Neural cell (in vitro differentiated cells): ENCODE results near the gene FOXL1. TPM values are rescaled to one million over a fixed set of nuclear protein-coding genes. Genes with fewer than 3 reads are reported as not detected.

Experiments used
- H2AFZ ChIP-seq: fragments of 200-600, 300-800 bp; sonication (generic), shearing (Covaris generic); 2 replicates; pipeline ENCODE4 v1.6.0; 2014; ENCODE audit warnings: low read depth, mild to moderate bottlenecking, antibody characterized with exemption, low read length, moderate library complexity
- H3F3A ChIP-seq: fragments of 200-600 bp; shearing (Covaris generic); 2 replicates; pipeline ENCODE4 v1.6.1; 2016; ENCODE audit warnings: mild to moderate bottlenecking, moderate library complexity, mixed read lengths, antibody characterized with exemption, low read length; ENCODE audit not compliant: insufficient read depth, poor library complexity, severe bottlenecking
- H3K27ac ChIP-seq: fragments of 200-600, 300-800 bp; sonication (generic), shearing (Covaris generic); 2 replicates; pipeline ENCODE4 v1.5.1; 2014; ENCODE audit warnings: mild to moderate bottlenecking, low read length, moderate library complexity
- H3K27me3 ChIP-seq: fragments of 300-800, 200-600 bp; sonication (generic), shearing (Covaris generic); 2 replicates; pipeline ENCODE4 v1.6.0; 2014; ENCODE audit warnings: mild to moderate bottlenecking, low read depth, low read length, moderate library complexity; ENCODE audit not compliant: insufficient read depth
- H3K36me3 ChIP-seq: fragments of 300-800, 200-600 bp; sonication (generic), shearing (Covaris generic); 2 replicates; pipeline ENCODE4 v1.5.1; 2014; ENCODE audit warnings: mild to moderate bottlenecking, antibody characterized with exemption, low read length, moderate library complexity; ENCODE audit not compliant: insufficient read depth
- H3K4me2 ChIP-seq: fragments of 300-800, 200-600 bp; sonication (generic), shearing (Covaris generic); 2 replicates; pipeline ENCODE4 v1.6.0; 2014; ENCODE audit warnings: mild to moderate bottlenecking, low read length
- H3K4me3 ChIP-seq: fragments of 300-800, 200-600 bp; sonication (generic), shearing (Covaris generic); 2 replicates; pipeline ENCODE4 v1.5.1; 2014; ENCODE audit warnings: mild to moderate bottlenecking, low read length, moderate library complexity
- H3K79me2 ChIP-seq: fragments of 200-600 bp; shearing (Covaris generic); replicated peaks from 2 replicates; pipeline ENCODE4 v1.6.0; 2014; ENCODE audit warnings: mild to moderate bottlenecking, low read length, moderate library complexity; ENCODE audit not compliant: insufficient read depth
- H3K9ac ChIP-seq: fragments of 300-800, 200-600 bp; sonication (generic), shearing (Covaris generic); 2 replicates; pipeline ENCODE4 v1.6.1; 2016; ENCODE audit warnings: mild to moderate bottlenecking, low read length, mixed read lengths
- H3K9me2 ChIP-seq: fragments of 200-600 bp; shearing (Covaris generic); 2 replicates; pipeline ENCODE4 v1.6.1; 2016; ENCODE audit warnings: mild to moderate bottlenecking, low read length, mixed read lengths; ENCODE audit not compliant: insufficient read depth
- H3K9me3 ChIP-seq: fragments of 200-600, 300-800 bp; sonication (generic), shearing (Covaris generic); 2 replicates; pipeline ENCODE4 v1.6.1; 2016; ENCODE audit warnings: mild to moderate bottlenecking, mixed run types, low read length, moderate library complexity, mixed read lengths
- H4K20me1 ChIP-seq: fragments of 200-600 bp; shearing (Covaris generic); 2 replicates; pipeline ENCODE4 v1.6.1; 2016; ENCODE audit warnings: mild to moderate bottlenecking, mixed run types; ENCODE audit not compliant: insufficient read depth
- EP300 ChIP-seq: fragments of 450-650 bp; conservative IDR thresholded peaks from 2 replicates; pipeline ENCODE4 v1.6.1; 2014; ENCODE audit warnings: antibody characterized with exemption, mild to moderate bottlenecking, moderate library complexity; ENCODE audit not compliant: poor library complexity, severe bottlenecking
- EZH2 ChIP-seq: fragments of 200-600, 300-800 bp; shearing (Covaris generic), sonication (generic); IDR thresholded peaks from 2 replicates; pipeline ENCODE4 v1.6.1; 2014; ENCODE audit warnings: antibody characterized with exemption, low read length, borderline replicate concordance, mild to moderate bottlenecking; ENCODE audit not compliant: insufficient read depth, poor library complexity, severe bottlenecking
- MXI1 ChIP-seq: fragments of 450-650 bp; conservative IDR thresholded peaks from 2 replicates; pipeline ENCODE4 v1.6.1; 2014; ENCODE audit warnings: antibody characterized with exemption, mild to moderate bottlenecking; ENCODE audit not compliant: poor library complexity, severe bottlenecking
- POLR2AphosphoS5 ChIP-seq: IDR thresholded peaks from 2 replicates; pipeline ENCODE4 v1.6.1; 2012
- RAD21 ChIP-seq: fragments of 450-650 bp; conservative IDR thresholded peaks from 2 replicates; pipeline ENCODE4 v1.6.1; 2014; ENCODE audit warnings: antibody characterized with exemption, mild to moderate bottlenecking, moderate library complexity
- SMC3 ChIP-seq: fragments of 450-650 bp; conservative IDR thresholded peaks from 2 replicates; pipeline ENCODE4 v1.6.1; 2014; ENCODE audit warnings: antibody characterized with exemption, mild to moderate bottlenecking, moderate library complexity; ENCODE audit not compliant: poor library complexity
- TAF1 ChIP-seq: IDR thresholded peaks from 2 replicates; pipeline ENCODE4 v1.6.1; 2012; ENCODE audit warnings: low read depth
- polyA plus RNA-seq: library from polyadenylated mRNA; depleted of rRNA; stranded (reverse); fragments of >200 nt; gene quantifications from 2 replicates; pipeline ENCODE4 v1.2.3, GENCODE V29; 2014
- TF ChIP-seq, protein P1 (sequence below): fragments of 450-650 bp; IDR thresholded peaks from 2 replicates; pipeline ENCODE4 v1.5.1; 2014; ENCODE audit warnings: antibody characterized with exemption, mild to moderate bottlenecking, moderate library complexity; ENCODE audit not compliant: poor library complexity, severe bottlenecking
- TF ChIP-seq, protein P2 (sequence below): IDR thresholded peaks from 2 replicates; pipeline ENCODE4 v1.6.1; 2012; ENCODE audit warnings: borderline replicate concordance

Gene FOXL1
- polyA plus RNA-seq, 1 donor from 2014 or later, result 0.07 TPM

DNA sequence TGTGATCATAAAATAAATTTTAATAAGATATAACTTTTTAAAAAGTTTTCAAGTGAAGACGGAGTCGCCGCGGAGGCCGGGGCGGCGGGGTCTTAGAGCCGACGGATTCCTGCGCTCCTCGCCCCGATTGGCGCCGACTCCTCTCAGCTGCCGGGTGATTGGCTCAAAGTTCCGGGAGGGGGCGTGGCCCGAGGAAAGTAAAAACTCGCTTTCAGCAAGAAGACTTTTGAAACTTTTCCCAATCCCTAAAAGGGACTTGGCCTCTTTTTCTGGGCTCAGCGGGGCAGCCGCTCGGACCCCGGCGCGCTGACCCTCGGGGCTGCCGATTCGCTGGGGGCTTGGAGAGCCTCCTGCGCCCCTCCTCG, 11.8 kb upstream of the FOXL1 start, which contains the start of gene FOXC2:
Gene FOXC2 (plus strand): TSS at position 229 of the 365 bp plus-strand sequence. CDS start 507 bp downstream, outside the sequence.
- Histone ChIP-seq H3K9me3 (no peaks in the 10 kb centered on the region), H3K36me3 (no peaks in the 10 kb centered on the region), H3K9me2 (no peaks in the 10 kb centered on the region), H3K79me2 (no peaks in the 10 kb centered on the region), H2AFZ (no peak within 1 kb of the TSS), H3K4me3 (no peak within 1 kb of the TSS), H3K27ac (no peak within 1 kb of the TSS), H3K9ac (no peak within 1 kb of the TSS), H3F3A (no peaks in the 10 kb centered on the region), H3K4me2 (no peak within 1 kb of the TSS), H3K27me3 (peaks cover 75% of the 10 kb centered on the region), H4K20me1 (no peaks in the 10 kb centered on the region)
- TF ChIP-seq, protein P1, sequence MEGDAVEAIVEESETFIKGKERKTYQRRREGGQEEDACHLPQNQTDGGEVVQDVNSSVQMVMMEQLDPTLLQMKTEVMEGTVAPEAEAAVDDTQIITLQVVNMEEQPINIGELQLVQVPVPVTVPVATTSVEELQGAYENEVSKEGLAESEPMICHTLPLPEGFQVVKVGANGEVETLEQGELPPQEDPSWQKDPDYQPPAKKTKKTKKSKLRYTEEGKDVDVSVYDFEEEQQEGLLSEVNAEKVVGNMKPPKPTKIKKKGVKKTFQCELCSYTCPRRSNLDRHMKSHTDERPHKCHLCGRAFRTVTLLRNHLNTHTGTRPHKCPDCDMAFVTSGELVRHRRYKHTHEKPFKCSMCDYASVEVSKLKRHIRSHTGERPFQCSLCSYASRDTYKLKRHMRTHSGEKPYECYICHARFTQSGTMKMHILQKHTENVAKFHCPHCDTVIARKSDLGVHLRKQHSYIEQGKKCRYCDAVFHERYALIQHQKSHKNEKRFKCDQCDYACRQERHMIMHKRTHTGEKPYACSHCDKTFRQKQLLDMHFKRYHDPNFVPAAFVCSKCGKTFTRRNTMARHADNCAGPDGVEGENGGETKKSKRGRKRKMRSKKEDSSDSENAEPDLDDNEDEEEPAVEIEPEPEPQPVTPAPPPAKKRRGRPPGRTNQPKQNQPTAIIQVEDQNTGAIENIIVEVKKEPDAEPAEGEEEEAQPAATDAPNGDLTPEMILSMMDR, result no peak
- TF ChIP-seq RAD21 (no peak), EP300 (no peak), POLR2AphosphoS5 (no peak), SMC3 (no peak), EZH2 (no peak), TAF1 (no peak), MXI1 (no peak)
- TF ChIP-seq, protein P2, sequence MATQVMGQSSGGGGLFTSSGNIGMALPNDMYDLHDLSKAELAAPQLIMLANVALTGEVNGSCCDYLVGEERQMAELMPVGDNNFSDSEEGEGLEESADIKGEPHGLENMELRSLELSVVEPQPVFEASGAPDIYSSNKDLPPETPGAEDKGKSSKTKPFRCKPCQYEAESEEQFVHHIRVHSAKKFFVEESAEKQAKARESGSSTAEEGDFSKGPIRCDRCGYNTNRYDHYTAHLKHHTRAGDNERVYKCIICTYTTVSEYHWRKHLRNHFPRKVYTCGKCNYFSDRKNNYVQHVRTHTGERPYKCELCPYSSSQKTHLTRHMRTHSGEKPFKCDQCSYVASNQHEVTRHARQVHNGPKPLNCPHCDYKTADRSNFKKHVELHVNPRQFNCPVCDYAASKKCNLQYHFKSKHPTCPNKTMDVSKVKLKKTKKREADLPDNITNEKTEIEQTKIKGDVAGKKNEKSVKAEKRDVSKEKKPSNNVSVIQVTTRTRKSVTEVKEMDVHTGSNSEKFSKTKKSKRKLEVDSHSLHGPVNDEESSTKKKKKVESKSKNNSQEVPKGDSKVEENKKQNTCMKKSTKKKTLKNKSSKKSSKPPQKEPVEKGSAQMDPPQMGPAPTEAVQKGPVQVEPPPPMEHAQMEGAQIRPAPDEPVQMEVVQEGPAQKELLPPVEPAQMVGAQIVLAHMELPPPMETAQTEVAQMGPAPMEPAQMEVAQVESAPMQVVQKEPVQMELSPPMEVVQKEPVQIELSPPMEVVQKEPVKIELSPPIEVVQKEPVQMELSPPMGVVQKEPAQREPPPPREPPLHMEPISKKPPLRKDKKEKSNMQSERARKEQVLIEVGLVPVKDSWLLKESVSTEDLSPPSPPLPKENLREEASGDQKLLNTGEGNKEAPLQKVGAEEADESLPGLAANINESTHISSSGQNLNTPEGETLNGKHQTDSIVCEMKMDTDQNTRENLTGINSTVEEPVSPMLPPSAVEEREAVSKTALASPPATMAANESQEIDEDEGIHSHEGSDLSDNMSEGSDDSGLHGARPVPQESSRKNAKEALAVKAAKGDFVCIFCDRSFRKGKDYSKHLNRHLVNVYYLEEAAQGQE, result no peak

DNA sequence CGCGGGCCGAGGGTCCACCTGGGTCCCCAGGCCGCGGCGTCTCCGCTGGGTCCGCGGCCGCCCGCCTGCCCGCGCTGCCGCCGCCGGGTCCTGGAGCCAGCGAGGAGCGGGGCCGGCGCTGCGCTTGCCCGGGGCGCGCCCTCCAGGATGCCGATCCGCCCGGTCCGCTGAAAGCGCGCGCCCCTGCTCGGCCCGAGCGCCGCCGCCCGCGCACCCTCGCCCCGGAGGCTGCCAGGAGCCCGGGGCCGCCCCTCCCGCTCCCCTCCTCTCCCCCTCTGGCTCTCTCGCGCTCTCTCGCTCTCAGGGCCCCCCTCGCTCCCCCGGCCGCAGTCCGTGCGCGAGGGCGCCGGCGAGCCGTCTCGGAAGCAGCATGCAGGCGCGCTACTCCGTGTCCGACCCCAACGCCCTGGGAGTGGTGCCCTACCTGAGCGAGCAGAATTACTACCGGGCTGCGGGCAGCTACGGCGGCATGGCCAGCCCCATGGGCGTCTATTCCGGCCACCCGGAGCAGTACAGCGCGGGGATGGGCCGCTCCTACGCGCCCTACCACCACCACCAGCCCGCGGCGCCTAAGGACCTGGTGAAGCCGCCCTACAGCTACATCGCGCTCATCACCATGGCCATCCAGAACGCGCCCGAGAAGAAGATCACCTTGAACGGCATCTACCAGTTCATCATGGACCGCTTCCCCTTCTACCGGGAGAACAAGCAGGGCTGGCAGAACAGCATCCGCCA, 11.2 kb upstream of the FOXL1 start:
- no peak overlapping the region for H3K27ac ChIP-seq
- peaks cover 80% of the 10 kb centered on the region for H3K27me3 ChIP-seq
- no peak overlapping the region for H3K4me3 ChIP-seq
- H3F3A ChIP-seq, result no peaks in the 10 kb centered on the region
- H4K20me1 ChIP-seq, result no peaks in the 10 kb centered on the region
- H2AFZ ChIP-seq, result no peak overlapping the region
- no peaks in the 10 kb centered on the region for H3K9me2 ChIP-seq
- no peak overlapping the region for H3K4me2 ChIP-seq
- H3K79me2 ChIP-seq, result no peaks in the 10 kb centered on the region
- no peaks in the 10 kb centered on the region for H3K9me3 ChIP-seq
- TF ChIP-seq, protein P2, result no peak
- TF ChIP-seq POLR2AphosphoS5 (no peak), MXI1 (no peak), TAF1 (no peak), SMC3 (no peak), EZH2 (no peak)
- TF ChIP-seq, protein P1, result no peak
- no peaks in the 10 kb centered on the region for H3K36me3 ChIP-seq
- H3K9ac ChIP-seq, result no peak overlapping the region
